LNCaP clone FGC (cell line): ENCODE results near the gene SDHAF1.

Source experiments
- DNase-seq: peaks from one replicate; pipeline ENCODE4 v3.0.0-alpha.2; 2011; ENCODE audit warnings: low read depth
- H3K4me3 ChIP-seq: 2 replicates; pipeline ENCODE4 v1.5.1; 2011; ENCODE audit warnings: mild to moderate bottlenecking, low read depth, low read length, control low read depth
- CTCF ChIP-seq: IDR thresholded peaks from 2 replicates; pipeline ENCODE4 v1.5.1; 2012; ENCODE audit warnings: mild to moderate bottlenecking; ENCODE audit not compliant: control insufficient read depth, insufficient read depth; ENCODE audit errors: extremely low read depth

The SDHAF1 gene

GRCh38 chr19:35959040-35959967, 35.7 kb upstream of the SDHAF1 start:
- no peak for DNase-seq
- peak; percentile 47 for TF ChIP-seq CTCF
- no peak overlapping the region for H3K4me3 ChIP-seq

- H3K4me3 ChIP-seq = no peak overlapping the region
- no peak for DNase-seq
- TF ChIP-seq CTCF = no peak
Observed at GRCh38 chr19:35959968-35960320, 35.0 kb upstream of the SDHAF1 start.

GRCh38 chr19:35960432-35960972, 34.5 kb upstream of the SDHAF1 start:
- no peak overlapping the region for H3K4me3 ChIP-seq
- no peak for TF ChIP-seq CTCF
- no peak for DNase-seq

GRCh38 chr19:35963514-35963913, 31.5 kb upstream of the SDHAF1 start:
- TF ChIP-seq CTCF = no peak
- H3K4me3 ChIP-seq = no peak overlapping the region

GRCh38 chr19:35966771-35967170, 28.2 kb upstream of the SDHAF1 start:
- no peak for TF ChIP-seq CTCF
- DNase-seq = no peak
- no peak overlapping the region for H3K4me3 ChIP-seq

More at GRCh38 chr19:35963514-35963913, 31.5 kb upstream of the SDHAF1 start:
- peak; percentile 18 for DNase-seq

GRCh38 chr19:35973487-35973886, 21.5 kb upstream of the SDHAF1 start:
- no peak for DNase-seq
- no peak overlapping the region for H3K4me3 ChIP-seq
- TF ChIP-seq CTCF = no peak

- no peak for DNase-seq
- H3K4me3 ChIP-seq = no peak overlapping the region
- no peak for TF ChIP-seq CTCF
Observed at GRCh38 chr19:35975608-35976214, 19.3 kb upstream of the SDHAF1 start.
